Measurements from ENCODE around the gene DAPL1. TPM values are rescaled to one million over a fixed set of nuclear protein-coding genes. Genes with fewer than 3 reads are reported as not detected.

DAPL1 gene
- total and polyA plus RNA-seq, 10 of the 15 experiments (the other 5 are each of a cell fraction or from before 2014, with no cell fraction given): not detected

- BruUV-seq (replicated peaks): no TSS peak
- H3K4me2 ChIP-seq (ENCODE audit: control insufficient read depth, insufficient read depth): no peak overlapping the region
- no peaks in the 10 kb centered on the region for H3K36me3 ChIP-seq (ENCODE audit: control insufficient read depth in 2 of 2, insufficient read depth in 2 of 2, low read length in 1 of 2)
- no peaks in the 10 kb centered on the region for H3K79me2 ChIP-seq (ENCODE audit: control insufficient read depth, insufficient read depth, low read length)
- no peak overlapping the region for H3K27ac ChIP-seq (ENCODE audit: control insufficient read depth, insufficient read depth)
- no peaks in the 10 kb centered on the region for H3K4me1 ChIP-seq (ENCODE audit: control insufficient read depth, insufficient read depth, low read length)
- CTCF ChIA-PET: interaction anchor here (0.5 kb wide), 1 partner anchor 34 kb away, joined by 4 read pairs; no protein-coding TSS in a partner anchor
- DNase-seq (ENCODE audit: low read depth, low spot score): no peak
- no peaks in the 10 kb centered on the region for H4K20me1 ChIP-seq (ENCODE audit: control insufficient read depth, insufficient read depth)
- H3K9me3 ChIP-seq (replicated peaks; ENCODE audit: control insufficient read depth, insufficient read depth, low read length): no peaks in the 10 kb centered on the region
- no peak overlapping the region for H2AFZ ChIP-seq (ENCODE audit: control insufficient read depth, low read depth, low read length)
- POLR2A ChIA-PET: no interaction called here
- in situ Hi-C loops (cut with MboI) (no loop called here), intact Hi-C loops (cut with micrococcal nuclease; ENCODE audit: unreplicated experiment) (no loop called here)
- SMC1A ChIA-PET (ENCODE audit: uncharacterized antibody, unreplicated experiment): no interaction called here
- TF ChIP-seq TAF1 (IDR thresholded peaks at IDR 0.05; ENCODE audit: borderline replicate concordance, low read depth, low read length): no peak
- no peak for TF ChIP-seq ZBTB11 (CRISPR knock-in tag; IDR thresholded peaks at IDR 0.05)
- H3K4me3 ChIP-seq: no peak overlapping the region
- H3K9ac ChIP-seq (ENCODE audit: control insufficient read depth, insufficient read depth, low read length): no peak overlapping the region
- FAIRE-seq: no peak
- RAD21 ChIA-PET (ENCODE audit: unreplicated experiment): no interaction called here
- peaks cover 0 to 3% of the 10 kb centered on the region in 2 experiments; a peak in 3 of 4 replicates for H3K27me3 ChIP-seq (replicated peaks in 1 of 2; ENCODE audit: control insufficient read depth in 2 of 2, insufficient read depth in 2 of 2, low read length in 1 of 2)
- ATAC-seq: no peak
- WGBS (ENCODE audit: insufficient coverage, insufficient replicate concordance, low lambda C conversion rate, missing lambda C conversion rate): 0% methylated on average over 3 of the region's 3 CpGs
Observed at GRCh38 chr2:158817588-158817987, 22.5 kb downstream of the DAPL1 start.

DNA sequence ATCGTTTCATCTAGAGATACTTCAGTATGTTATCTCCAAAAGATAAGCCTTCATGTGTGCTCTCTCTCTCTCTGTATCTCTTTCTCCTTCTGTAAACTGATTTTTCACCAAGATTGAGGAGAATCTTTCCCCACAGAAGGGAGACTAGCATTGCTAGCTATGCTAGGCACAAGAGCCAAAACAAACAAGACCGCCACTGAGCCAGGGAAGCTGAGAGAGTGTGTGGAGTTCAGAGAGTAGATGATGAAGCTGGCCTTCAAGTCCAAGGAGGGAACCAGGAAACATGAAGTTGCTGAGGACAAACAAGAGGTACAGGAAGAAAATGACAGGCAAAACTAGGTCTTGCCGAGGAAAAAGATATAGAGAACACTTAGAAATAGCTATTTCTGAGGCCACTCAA is 23.4 kb downstream of the DAPL1 start:
- RAD21 ChIA-PET (ENCODE audit: unreplicated experiment): no interaction called here
- no peak for TF ChIP-seq ZNF217 (IDR thresholded peaks at IDR 0.05)
- TF ChIP-seq, protein P1, sequence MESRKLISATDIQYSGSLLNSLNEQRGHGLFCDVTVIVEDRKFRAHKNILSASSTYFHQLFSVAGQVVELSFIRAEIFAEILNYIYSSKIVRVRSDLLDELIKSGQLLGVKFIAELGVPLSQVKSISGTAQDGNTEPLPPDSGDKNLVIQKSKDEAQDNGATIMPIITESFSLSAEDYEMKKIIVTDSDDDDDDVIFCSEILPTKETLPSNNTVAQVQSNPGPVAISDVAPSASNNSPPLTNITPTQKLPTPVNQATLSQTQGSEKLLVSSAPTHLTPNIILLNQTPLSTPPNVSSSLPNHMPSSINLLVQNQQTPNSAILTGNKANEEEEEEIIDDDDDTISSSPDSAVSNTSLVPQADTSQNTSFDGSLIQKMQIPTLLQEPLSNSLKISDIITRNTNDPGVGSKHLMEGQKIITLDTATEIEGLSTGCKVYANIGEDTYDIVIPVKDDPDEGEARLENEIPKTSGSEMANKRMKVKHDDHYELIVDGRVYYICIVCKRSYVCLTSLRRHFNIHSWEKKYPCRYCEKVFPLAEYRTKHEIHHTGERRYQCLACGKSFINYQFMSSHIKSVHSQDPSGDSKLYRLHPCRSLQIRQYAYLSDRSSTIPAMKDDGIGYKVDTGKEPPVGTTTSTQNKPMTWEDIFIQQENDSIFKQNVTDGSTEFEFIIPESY (IDR thresholded peaks at IDR 0.05): no peak
- TF ChIP-seq MTA3 (IDR thresholded peaks at IDR 0.05; ENCODE audit: borderline replicate concordance, low read length): no peak
- TF ChIP-seq JUNB (IDR thresholded peaks at IDR 0.05): no peak
- TF ChIP-seq SMARCA5 (IDR thresholded peaks at IDR 0.05): no peak
- TF ChIP-seq DPF2 (IDR thresholded peaks at IDR 0.05): no peak
- TF ChIP-seq GATAD2B (conservative IDR thresholded peaks at IDR 0.05; ENCODE audit: low read depth): no peak
- TF ChIP-seq KLF5 (IDR thresholded peaks at IDR 0.05; ENCODE audit: partially characterized antibody): no peak
- TF ChIP-seq YBX1 (IDR thresholded peaks at IDR 0.05): no peak
- TF ChIP-seq RAD51 (IDR thresholded peaks at IDR 0.05): no peak
- no peak for TF ChIP-seq PKNOX1 (IDR thresholded peaks at IDR 0.05)
- no peak for TF ChIP-seq KDM1A (IDR thresholded peaks at IDR 0.05; ENCODE audit: borderline replicate concordance)

More for the DNA sequence above, 23.4 kb downstream of the DAPL1 start:
- ATAC-seq: no peak
- WGBS (ENCODE audit: insufficient coverage, insufficient replicate concordance, low lambda C conversion rate, missing lambda C conversion rate): 20% methylated on average over 3 of the region's 3 CpGs
- H4K20me1 ChIP-seq (ENCODE audit: control insufficient read depth, insufficient read depth): no peaks in the 10 kb centered on the region
- SMC1A ChIA-PET (ENCODE audit: uncharacterized antibody, unreplicated experiment): no interaction called here
- no peak overlapping the region for H3K27ac ChIP-seq (ENCODE audit: control insufficient read depth, insufficient read depth)
- POLR2A ChIA-PET: no interaction called here
- H3K9ac ChIP-seq (ENCODE audit: control insufficient read depth, insufficient read depth, low read length): no peak overlapping the region
- CTCF ChIA-PET: no interaction called here
- BruUV-seq (replicated peaks): no TSS peak
- no peak for FAIRE-seq
- H3K4me2 ChIP-seq (ENCODE audit: control insufficient read depth, insufficient read depth): no peak overlapping the region
- no peak overlapping the region for H2AFZ ChIP-seq (ENCODE audit: control insufficient read depth, low read depth, low read length)
- no peaks in the 10 kb centered on the region for H3K9me3 ChIP-seq (replicated peaks; ENCODE audit: control insufficient read depth, insufficient read depth, low read length)
- H3K4me3 ChIP-seq: no peak overlapping the region
- H3K79me2 ChIP-seq (ENCODE audit: control insufficient read depth, insufficient read depth, low read length): no peaks in the 10 kb centered on the region
- H3K4me1 ChIP-seq (ENCODE audit: control insufficient read depth, insufficient read depth, low read length): no peaks in the 10 kb centered on the region
- intact Hi-C loops (cut with micrococcal nuclease; ENCODE audit: unreplicated experiment) (no loop called here), in situ Hi-C loops (cut with MboI) (no loop called here)
- no peaks in the 10 kb centered on the region for H3K36me3 ChIP-seq (ENCODE audit: control insufficient read depth in 2 of 2, insufficient read depth in 2 of 2, low read length in 1 of 2)
- no peak for DNase-seq (ENCODE audit: low read depth, low spot score)
- H3K27me3 ChIP-seq (replicated peaks in 1 of 2; ENCODE audit: control insufficient read depth in 2 of 2, insufficient read depth in 2 of 2, low read length in 1 of 2): peaks cover 0 to 3% of the 10 kb centered on the region in 2 experiments; a peak in 3 of 4 replicates

All from GM12878 (cell line).